ENCODE results near the gene B4GALNT2.

Gene B4GALNT2

GRCh38 chr17:49194297-49194607 is 61.7 kb downstream of the B4GALNT2 start:
- no peak overlapping the region; the same call in 1 of the 2 replicates for H3K4me3 ChIP-seq (replicated peaks; ENCODE audit: insufficient read depth, low read length)
- DNase-seq (ENCODE audit: low read depth in 1 of 2, low spot score in 1 of 2), result no peak
- TF ChIP-seq CTCF (IDR thresholded peaks at IDR 0.05; ENCODE audit: insufficient read depth, low read length) (no peak), REST (IDR thresholded peaks at IDR 0.05; ENCODE audit: insufficient replicate concordance, low read depth) (no peak), SPI1 (IDR thresholded peaks at IDR 0.05; ENCODE audit: borderline replicate concordance, low read depth) (no peak), GABPA (IDR thresholded peaks at IDR 0.05; ENCODE audit: low read depth) (no peak), POLR2AphosphoS5 (IDR thresholded peaks at IDR 0.05; ENCODE audit: low read depth) (no peak)

GRCh38 chr17:49195751-49196150 is 63.2 kb downstream of the B4GALNT2 start:
- DNase-seq (ENCODE audit: low read depth in 1 of 2, low spot score in 1 of 2), result no peak
- no peak overlapping the region for H3K4me3 ChIP-seq (replicated peaks; ENCODE audit: insufficient read depth, low read length)
- no peaks in the 10 kb centered on the region for H3K27me3 ChIP-seq (ENCODE audit: insufficient read depth, poor library complexity, severe bottlenecking)
- no peak for TF ChIP-seq POLR2AphosphoS5 (IDR thresholded peaks at IDR 0.05; ENCODE audit: low read depth)
- no peak overlapping the region for H3K27ac ChIP-seq (replicated peaks)

More at GRCh38 chr17:49194297-49194607, 61.7 kb downstream of the B4GALNT2 start:
- H3K27ac ChIP-seq (replicated peaks), result no peak overlapping the region
- H3K27me3 ChIP-seq (ENCODE audit: insufficient read depth, poor library complexity, severe bottlenecking), result no peaks in the 10 kb centered on the region

DNA sequence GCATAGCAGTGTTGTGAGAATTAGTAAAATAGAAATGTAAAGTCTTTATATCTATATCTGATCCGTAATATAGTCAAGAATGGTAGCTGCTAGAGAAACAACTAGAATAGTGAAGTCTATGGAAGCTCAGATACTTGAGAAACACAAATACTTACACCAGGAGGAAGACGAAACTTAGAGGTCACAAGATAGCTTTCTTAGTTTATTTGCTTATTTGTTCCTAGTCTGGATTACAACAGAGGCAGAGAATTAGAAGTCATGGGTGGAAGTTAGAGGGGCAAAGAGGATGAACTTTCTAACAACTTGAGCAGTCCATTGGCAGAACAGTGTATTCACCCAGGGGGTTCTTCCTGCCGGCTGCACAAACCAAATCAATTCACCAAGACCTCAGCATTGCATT is 64.0 kb downstream of the B4GALNT2 start:
- Histone ChIP-seq H3K4me3 (replicated peaks; ENCODE audit: insufficient read depth, low read length) (no peak overlapping the region), H3K27ac (replicated peaks) (no peak overlapping the region), H3K27me3 (ENCODE audit: insufficient read depth, poor library complexity, severe bottlenecking) (no peaks in the 10 kb centered on the region)
- TF ChIP-seq REST (IDR thresholded peaks at IDR 0.05; ENCODE audit: insufficient replicate concordance, low read depth) (no peak), SPI1 (IDR thresholded peaks at IDR 0.05; ENCODE audit: borderline replicate concordance, low read depth) (no peak), POLR2AphosphoS5 (IDR thresholded peaks at IDR 0.05; ENCODE audit: low read depth) (no peak), GABPA (IDR thresholded peaks at IDR 0.05; ENCODE audit: low read depth) (no peak), CTCF (IDR thresholded peaks at IDR 0.05; ENCODE audit: insufficient read depth, low read length) (no peak)
- DNase-seq (ENCODE audit: low read depth in 1 of 2, low spot score in 1 of 2), result no peak

- Histone ChIP-seq H3K27ac (replicated peaks) (no peak overlapping the region), H3K27me3 (ENCODE audit: insufficient read depth, poor library complexity, severe bottlenecking) (no peaks in the 10 kb centered on the region), H3K4me3 (replicated peaks; ENCODE audit: insufficient read depth, low read length) (no peak overlapping the region)
- no peak for DNase-seq (ENCODE audit: low read depth in 1 of 2, low spot score in 1 of 2)
- TF ChIP-seq POLR2AphosphoS5 (IDR thresholded peaks at IDR 0.05; ENCODE audit: low read depth) (no peak), REST (IDR thresholded peaks at IDR 0.05; ENCODE audit: insufficient replicate concordance, low read depth) (no peak), CTCF (IDR thresholded peaks at IDR 0.05; ENCODE audit: insufficient read depth, low read length) (no peak), SPI1 (IDR thresholded peaks at IDR 0.05; ENCODE audit: borderline replicate concordance, low read depth) (no peak), GABPA (IDR thresholded peaks at IDR 0.05; ENCODE audit: low read depth) (no peak)
Measured at GRCh38 chr17:49197346-49197998, 64.9 kb downstream of the B4GALNT2 start.
